ENCODE measurements around the gene FNDC4. TPM values are rescaled to one million over a fixed set of nuclear protein-coding genes. Genes with fewer than 3 reads are reported as not detected.
A peak's percentile ranks its signal among the peaks of the same experiment; 100 is the strongest.

The FNDC4 gene
- total and polyA plus RNA-seq, 2 of the 8 experiments (the other 6 are each of a cell fraction or from before 2014, with no cell fraction given): 14.1 to 14.7 TPM

GRCh38 chr2:27441958-27442919 is 52.8 kb downstream of the FNDC4 start, which contains the start of gene KRTCAP3 (continued):
- TF ChIP-seq GTF2F1 (IDR thresholded peaks at IDR 0.05; ENCODE audit: borderline replicate concordance, low read depth, low read length) (no peak), TEAD4 (IDR thresholded peaks at IDR 0.05; ENCODE audit: low read depth, low read length) (no peak), SIN3A (conservative IDR thresholded peaks at IDR 0.05 in 1 of 2, IDR thresholded peaks at IDR 0.05 in 1 of 2; ENCODE audit: low read depth in 1 of 2, low read length in 2 of 2) (peak in 1 of 2 experiments; percentile 82; a peak in 2 of 4 replicates), ATF3 (IDR thresholded peaks at IDR 0.05; ENCODE audit: insufficient read depth, low read depth, low read length) (no peak), RNF2 (IDR thresholded peaks at IDR 0.05; ENCODE audit: borderline replicate concordance, low read depth, low read length, missing control alignments, poor library complexity, severe bottlenecking) (no peak), POLR2A (IDR thresholded peaks at IDR 0.05; ENCODE audit: control extremely low read depth in 1 of 2, low read depth in 2 of 2, low read length in 2 of 2) (peak; percentile 40 to 57; a peak in 2 of 3 replicates), JUND (IDR thresholded peaks at IDR 0.05; ENCODE audit: low read length) (no peak)

Small RNA genes within 50 kb of the gene (small RNA-seq; reads per million reads assigned to genes)
- not detected for gene RNU6-986P (ENCODE audit: insufficient read depth)

Other genes starting within 250 kb of the FNDC4 start
- 15.2 and 16.1 TPM in 2 replicates for gene SLC30A3, start 232.2 kb downstream of the FNDC4 start, total RNA-seq (2021; fragmentation: NEBNext Ultra II Directional; extraction: Animal tissue kit (Norgen Biotek cat#: 25700))
- gene SLC30A3, start 232.2 kb downstream of the FNDC4 start, polyA plus RNA-seq (2011; rRNA removed): 30.7 and 48.7 TPM in 2 replicates
- 1.4 TPM in 2 replicates for gene DNAJC5G, start 219.8 kb downstream of the FNDC4 start, total RNA-seq (2021; fragmentation: NEBNext Ultra II Directional; extraction: Animal tissue kit (Norgen Biotek cat#: 25700))
- 0.75 and 0.83 TPM in 2 replicates for gene DNAJC5G, start 219.8 kb downstream of the FNDC4 start, polyA plus RNA-seq (2011; rRNA removed)
- gene TRIM54, start 212.8 kb downstream of the FNDC4 start, total RNA-seq (2021; fragmentation: NEBNext Ultra II Directional; extraction: Animal tissue kit (Norgen Biotek cat#: 25700)): 3.9 and 4.2 TPM in 2 replicates
- gene TRIM54, start 212.8 kb downstream of the FNDC4 start, polyA plus RNA-seq (2011; rRNA removed): 5.8 and 6.1 TPM in 2 replicates
- not detected in 2 replicates for gene UCN, start 186.8 kb downstream of the FNDC4 start, total RNA-seq (2021; fragmentation: NEBNext Ultra II Directional; extraction: Animal tissue kit (Norgen Biotek cat#: 25700))
- 0.35 and 0.93 TPM in 2 replicates for gene UCN, start 186.8 kb downstream of the FNDC4 start, polyA plus RNA-seq (2011; rRNA removed)
- gene MPV17, start 172.1 kb downstream of the FNDC4 start, total RNA-seq (2021; fragmentation: NEBNext Ultra II Directional; extraction: Animal tissue kit (Norgen Biotek cat#: 25700)): 45.2 and 46.1 TPM in 2 replicates
- gene MPV17, start 172.1 kb downstream of the FNDC4 start, polyA plus RNA-seq (2011; rRNA removed): 148 and 181 TPM in 2 replicates
- gene GTF3C2, start 138.4 kb downstream of the FNDC4 start, total RNA-seq (2021; fragmentation: NEBNext Ultra II Directional; extraction: Animal tissue kit (Norgen Biotek cat#: 25700)): 118 and 129 TPM in 2 replicates
- gene GTF3C2, start 138.4 kb downstream of the FNDC4 start, polyA plus RNA-seq (2011; rRNA removed): 121 and 127 TPM in 2 replicates
- 63.2 and 66.0 TPM in 2 replicates for gene EIF2B4, start 124.9 kb downstream of the FNDC4 start, total RNA-seq (2021; fragmentation: NEBNext Ultra II Directional; extraction: Animal tissue kit (Norgen Biotek cat#: 25700))
- 60.0 and 61.0 TPM in 2 replicates for gene EIF2B4, start 124.9 kb downstream of the FNDC4 start, polyA plus RNA-seq (2011; rRNA removed)
- gene SNX17, start 124.6 kb downstream of the FNDC4 start, total RNA-seq (2021; fragmentation: NEBNext Ultra II Directional; extraction: Animal tissue kit (Norgen Biotek cat#: 25700)): 54.9 and 59.1 TPM in 2 replicates
- 66.2 and 76.8 TPM in 2 replicates for gene SNX17, start 124.6 kb downstream of the FNDC4 start, polyA plus RNA-seq (2011; rRNA removed)
- gene ZNF513, start 114.5 kb downstream of the FNDC4 start, total RNA-seq (2021; fragmentation: NEBNext Ultra II Directional; extraction: Animal tissue kit (Norgen Biotek cat#: 25700)): 17.3 and 18.8 TPM in 2 replicates
- gene ZNF513, start 114.5 kb downstream of the FNDC4 start, polyA plus RNA-seq (2011; rRNA removed): 29.5 and 35.0 TPM in 2 replicates
- gene PPM1G, start 85.6 kb downstream of the FNDC4 start, total RNA-seq (2021; fragmentation: NEBNext Ultra II Directional; extraction: Animal tissue kit (Norgen Biotek cat#: 25700)): 201 and 203 TPM in 2 replicates
- gene PPM1G, start 85.6 kb downstream of the FNDC4 start, polyA plus RNA-seq (2011; rRNA removed): 73.3 and 85.5 TPM in 2 replicates
- gene NRBP1, start 66.6 kb downstream of the FNDC4 start, total RNA-seq (2021; fragmentation: NEBNext Ultra II Directional; extraction: Animal tissue kit (Norgen Biotek cat#: 25700)): 115 TPM in 2 replicates
- gene NRBP1, start 66.6 kb downstream of the FNDC4 start, polyA plus RNA-seq (2011; rRNA removed): 137 and 145 TPM in 2 replicates
- gene KRTCAP3, start 52.8 kb downstream of the FNDC4 start, total RNA-seq (2021; fragmentation: NEBNext Ultra II Directional; extraction: Animal tissue kit (Norgen Biotek cat#: 25700)): 50.1 and 55.4 TPM in 2 replicates
- gene KRTCAP3, start 52.8 kb downstream of the FNDC4 start, polyA plus RNA-seq (2011; rRNA removed): 72.5 and 114 TPM in 2 replicates
- 14.0 and 15.9 TPM in 2 replicates for gene IFT172, start 5.5 kb downstream of the FNDC4 start, total RNA-seq (2021; fragmentation: NEBNext Ultra II Directional; extraction: Animal tissue kit (Norgen Biotek cat#: 25700))
- gene IFT172, start 5.5 kb downstream of the FNDC4 start, polyA plus RNA-seq (2011; rRNA removed): 12.9 and 13.5 TPM in 2 replicates
- gene GCKR, start 1.6 kb upstream of the FNDC4 start, total RNA-seq (2021; fragmentation: NEBNext Ultra II Directional; extraction: Animal tissue kit (Norgen Biotek cat#: 25700)): 0.57 and 1.2 TPM in 2 replicates
- gene GCKR, start 1.6 kb upstream of the FNDC4 start, polyA plus RNA-seq (2011; rRNA removed): 0.30 and 0.33 TPM in 2 replicates
- 37.9 and 39.2 TPM in 2 replicates for gene ZNF512, start 87.8 kb upstream of the FNDC4 start, total RNA-seq (2021; fragmentation: NEBNext Ultra II Directional; extraction: Animal tissue kit (Norgen Biotek cat#: 25700))
- 13.1 and 17.6 TPM in 2 replicates for gene ZNF512, start 87.8 kb upstream of the FNDC4 start, polyA plus RNA-seq (2011; rRNA removed)
- 1.5 and 2.0 TPM in 2 replicates for gene CCDC121, start 133.8 kb upstream of the FNDC4 start, total RNA-seq (2021; fragmentation: NEBNext Ultra II Directional; extraction: Animal tissue kit (Norgen Biotek cat#: 25700))
- 0.68 and 0.94 TPM in 2 replicates for gene CCDC121, start 133.8 kb upstream of the FNDC4 start, polyA plus RNA-seq (2011; rRNA removed)
- 35.3 and 43.5 TPM in 2 replicates for gene GPN1, start 133.8 kb upstream of the FNDC4 start, total RNA-seq (2021; fragmentation: NEBNext Ultra II Directional; extraction: Animal tissue kit (Norgen Biotek cat#: 25700))
- 27.6 and 38.7 TPM in 2 replicates for gene GPN1, start 133.8 kb upstream of the FNDC4 start, polyA plus RNA-seq (2011; rRNA removed)
- gene SUPT7L, start 168.4 kb upstream of the FNDC4 start, total RNA-seq (2021; fragmentation: NEBNext Ultra II Directional; extraction: Animal tissue kit (Norgen Biotek cat#: 25700)): 21.8 and 22.2 TPM in 2 replicates
- gene SUPT7L, start 168.4 kb upstream of the FNDC4 start, polyA plus RNA-seq (2011; rRNA removed): 24.6 and 26.6 TPM in 2 replicates
- gene SLC4A1AP, start 168.7 kb upstream of the FNDC4 start, total RNA-seq (2021; fragmentation: NEBNext Ultra II Directional; extraction: Animal tissue kit (Norgen Biotek cat#: 25700)): 18.4 and 18.8 TPM in 2 replicates
- 8.1 and 8.3 TPM in 2 replicates for gene SLC4A1AP, start 168.7 kb upstream of the FNDC4 start, polyA plus RNA-seq (2011; rRNA removed)